Gastroesophageal sphincter (tissue), 4 donors: ENCODE data around the gene SLC25A48. TPM values are rescaled to one million over a fixed set of nuclear protein-coding genes. Genes with fewer than 3 reads are reported as not detected.
A peak's percentile ranks its signal among the peaks of the same experiment; 100 is the strongest.

Experiments used
- ATAC-seq: fragments of 150-250 bp; one replicate; pipeline ENCODE4 v1.9.1; 2016; ENCODE audit warnings: mild to moderate bottlenecking, moderate library complexity
- H3K27ac ChIP-seq, 4 donors: fragments of 200-600 bp; sonication (generic) in 3 of 4; 1 replicate in 3 of 4; 2 replicates in 1 of 4; pipeline ENCODE4 v1.5.1; 2016 to 2019
- H3K27me3 ChIP-seq: fragments of 200-600 bp; sonication (generic); one replicate; pipeline ENCODE4 v1.5.1; 2019
- H3K36me3 ChIP-seq, 2 donors: fragments of 200-600 bp; sonication (generic); one replicate each; pipeline ENCODE4 v1.5.1; 2019; ENCODE audit warnings: control low read depth in 1 of 2
- H3K4me1 ChIP-seq, 3 donors: fragments of 200-600 bp; sonication (generic); 1 replicate in 2 of 3; 2 replicates in 1 of 3; pipeline ENCODE4 v1.5.1; 2016 to 2019; ENCODE audit warnings: control low read depth in 2 of 3
- H3K4me3 ChIP-seq, 2 donors: fragments of 200-600 bp; sonication (generic); one replicate each; pipeline ENCODE4 v1.5.1; 2019; ENCODE audit warnings: mild to moderate bottlenecking in 1 of 2, moderate library complexity in 1 of 2
- H3K9me3 ChIP-seq, 3 donors: fragments of 200-600 bp; sonication (generic); one replicate each; pipeline ENCODE4 v1.5.1; 2017 to 2019; ENCODE audit warnings: control low read depth in 2 of 3
- EP300 ChIP-seq: sonication (generic); formaldehyde crosslinking; IDR thresholded peaks from one replicate; pipeline ENCODE4 v1.6.1; 2017; ENCODE audit warnings: antibody characterized with exemption, mild to moderate bottlenecking
- POLR2A ChIP-seq, 2 donors: fragments of 450-650 bp; IDR thresholded peaks; one replicate each; pipeline ENCODE4 v1.6.1; 2017; ENCODE audit warnings: antibody characterized with exemption in 2 of 2, mild to moderate bottlenecking in 2 of 2, moderate library complexity in 1 of 2
- POLR2AphosphoS5 ChIP-seq: sonication (generic); formaldehyde crosslinking; IDR thresholded peaks from one replicate; pipeline ENCODE4 v1.6.1; 2017; ENCODE audit warnings: antibody characterized with exemption
- WGBS, 2 donors: methylation state at CpG; one replicate each; pipeline ENCODE4 v1.1.5; 2018; ENCODE audit warnings: low coverage in 1 of 2; 5-methylcytosine and 5-hydroxymethylcytosine counted together
- small RNA-seq, 4 donors: library from RNA; depleted of rRNA; stranded (forward); fragments of <200 nt; gene quantifications; one replicate each; pipeline ENCODE3, GENCODE V24; 2016
- total RNA-seq, 4 donors: library from RNA; depleted of rRNA; stranded (reverse); fragments of >200 nt; gene quantifications; one replicate each; pipeline ENCODE4 v1.1.0, GENCODE V29; 2016
- TF ChIP-seq, protein P1 (sequence below), 4 experiments: fragments of 200-600 bp in 2 of 4; fragments of 450-650 bp in 2 of 4; sonication (generic) in 1 of 4; IDR thresholded peaks; one replicate each; pipeline ENCODE4 v1.5.1; 2017 to 2019; ENCODE audit warnings: antibody characterized with exemption in 4 of 4, mild to moderate bottlenecking in 2 of 4, moderate library complexity in 2 of 4

SLC25A48 gene
- total RNA-seq, 4 donors from 2014 or later: 0.27 TPM; not detected in 3

DNA sequence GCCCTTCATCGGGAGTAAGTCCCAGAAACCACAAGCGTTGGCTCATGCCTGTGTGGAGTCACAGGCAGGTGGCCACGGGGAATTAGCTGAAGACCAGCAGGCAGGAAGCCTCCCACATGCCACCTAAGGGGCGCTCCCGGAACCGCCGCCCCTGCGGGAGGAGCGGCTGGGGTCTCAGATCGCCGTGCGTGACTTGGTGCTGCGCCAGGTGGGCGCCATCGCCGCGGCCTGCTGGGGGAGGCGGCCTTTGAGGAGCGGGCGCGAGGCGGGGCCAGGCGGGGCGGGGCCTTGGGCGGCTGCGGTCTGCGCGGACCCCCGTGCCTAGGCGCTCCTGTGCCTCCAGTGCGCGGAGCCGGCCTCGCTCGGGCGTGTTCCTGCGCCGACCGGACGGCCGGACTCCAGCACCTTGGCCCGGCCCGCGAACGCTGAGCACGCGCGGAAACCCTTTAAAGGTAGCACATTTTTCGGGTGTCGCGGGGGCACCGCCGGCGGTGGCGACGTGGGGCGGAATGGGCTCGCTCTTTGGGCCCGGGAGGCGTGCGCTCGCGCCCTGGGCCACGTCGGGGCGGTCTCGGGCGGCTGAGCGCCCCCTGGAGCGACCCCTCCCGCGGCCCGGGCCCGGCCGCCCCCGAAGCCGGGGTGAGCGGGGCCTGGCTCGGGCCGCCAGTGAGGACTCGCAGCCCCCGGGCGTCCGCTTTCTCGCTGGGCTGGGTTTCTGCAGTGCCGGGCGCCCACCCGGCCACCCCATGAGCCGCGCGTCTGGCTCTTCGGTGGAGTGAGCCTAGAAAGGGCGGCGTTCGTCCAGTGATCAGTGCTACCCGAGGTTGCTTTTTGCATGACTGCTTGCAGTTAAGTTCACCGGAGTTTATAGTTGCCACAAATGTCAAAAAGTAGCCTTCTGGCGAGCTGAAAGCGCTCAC lies 95.8 kb downstream of the SLC25A48 start:
- Histone ChIP-seq H3K4me1 (peaks cover 0 to 12% (median 3%) of the 10 kb centered on the region in 3 donors), H3K9me3 (peaks cover 0 to 4% (median 0%) of the 10 kb centered on the region in 3 donors), H3K4me3 (peak overlapping the region; percentile 2 to 52), H3K36me3 (no peaks in the 10 kb centered on the region), H3K27ac (no peak overlapping the region), H3K27me3 (peaks cover 44% of the 10 kb centered on the region)
- ATAC-seq: no peak
- TF ChIP-seq, protein P1, sequence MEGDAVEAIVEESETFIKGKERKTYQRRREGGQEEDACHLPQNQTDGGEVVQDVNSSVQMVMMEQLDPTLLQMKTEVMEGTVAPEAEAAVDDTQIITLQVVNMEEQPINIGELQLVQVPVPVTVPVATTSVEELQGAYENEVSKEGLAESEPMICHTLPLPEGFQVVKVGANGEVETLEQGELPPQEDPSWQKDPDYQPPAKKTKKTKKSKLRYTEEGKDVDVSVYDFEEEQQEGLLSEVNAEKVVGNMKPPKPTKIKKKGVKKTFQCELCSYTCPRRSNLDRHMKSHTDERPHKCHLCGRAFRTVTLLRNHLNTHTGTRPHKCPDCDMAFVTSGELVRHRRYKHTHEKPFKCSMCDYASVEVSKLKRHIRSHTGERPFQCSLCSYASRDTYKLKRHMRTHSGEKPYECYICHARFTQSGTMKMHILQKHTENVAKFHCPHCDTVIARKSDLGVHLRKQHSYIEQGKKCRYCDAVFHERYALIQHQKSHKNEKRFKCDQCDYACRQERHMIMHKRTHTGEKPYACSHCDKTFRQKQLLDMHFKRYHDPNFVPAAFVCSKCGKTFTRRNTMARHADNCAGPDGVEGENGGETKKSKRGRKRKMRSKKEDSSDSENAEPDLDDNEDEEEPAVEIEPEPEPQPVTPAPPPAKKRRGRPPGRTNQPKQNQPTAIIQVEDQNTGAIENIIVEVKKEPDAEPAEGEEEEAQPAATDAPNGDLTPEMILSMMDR (IDR thresholded peaks at IDR 0.05): no peak
- TF ChIP-seq EP300 (no peak), POLR2AphosphoS5 (no peak), POLR2A (IDR thresholded peaks at IDR 0.05) (no peak)
- WGBS, 2 donors: no CpG with 5 or more reads among the region's 99 CpGs

DNA sequence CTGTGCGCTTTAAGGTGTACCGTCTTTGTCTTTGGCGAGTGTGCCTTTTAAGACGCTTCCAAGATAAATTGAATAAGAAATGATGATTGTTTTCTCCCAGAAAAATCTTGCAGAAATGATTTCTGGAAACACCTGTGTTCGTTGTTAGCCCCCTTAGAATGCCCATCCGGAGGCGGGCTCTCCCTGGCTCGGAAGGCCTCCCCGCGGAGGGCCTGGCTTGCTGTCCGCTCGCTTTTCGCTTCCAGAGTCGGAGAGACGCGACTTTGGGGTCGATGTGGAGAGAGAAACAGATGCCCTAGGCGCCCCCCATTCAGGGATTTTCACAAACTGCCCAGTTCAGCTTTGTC lies 96.5 kb downstream of the SLC25A48 start:
- Histone ChIP-seq H3K9me3 (peaks cover 0 to 4% (median 0%) of the 10 kb centered on the region in 3 donors), H3K27ac (no peak overlapping the region), H3K4me3 (no peak overlapping the region), H3K36me3 (no peaks in the 10 kb centered on the region), H3K4me1 (peaks cover 0 to 12% (median 3%) of the 10 kb centered on the region in 3 donors), H3K27me3 (peaks cover 44% of the 10 kb centered on the region)
- WGBS, 2 donors: 50 to 61% methylated on average over 3 to 16 of the region's 18 CpGs
- no peak for ATAC-seq
- TF ChIP-seq EP300 (no peak), POLR2A (IDR thresholded peaks at IDR 0.05) (no peak), POLR2AphosphoS5 (no peak)
- TF ChIP-seq, protein P1 (IDR thresholded peaks at IDR 0.05): no peak

DNA sequence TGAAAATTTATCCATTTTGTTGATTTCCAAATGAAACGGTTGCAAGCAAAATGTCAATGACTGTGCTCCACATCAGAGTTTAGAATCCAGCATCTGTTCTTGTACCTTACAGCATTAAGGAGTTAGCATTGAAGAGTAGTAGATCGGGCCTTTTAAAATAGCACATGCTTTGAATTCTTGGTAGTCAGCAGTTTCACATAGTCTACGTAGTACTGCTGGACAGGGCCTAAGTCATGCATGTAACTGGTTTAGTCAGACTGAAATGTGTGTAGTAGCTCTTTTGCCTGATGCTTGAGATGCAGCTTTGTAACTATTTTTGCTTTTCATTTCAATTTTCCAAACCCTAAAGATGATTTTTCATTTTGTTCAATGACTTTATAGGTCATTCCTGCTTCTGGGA lies 100.5 kb downstream of the SLC25A48 start:
- Histone ChIP-seq H3K4me1 (peaks cover 0 to 10% (median 3%) of the 10 kb centered on the region in 3 donors), H3K9me3 (no peaks in the 10 kb centered on the region), H3K4me3 (no peak overlapping the region), H3K36me3 (no peaks in the 10 kb centered on the region), H3K27ac (no peak overlapping the region), H3K27me3 (peaks cover 14% of the 10 kb centered on the region)
- no peak for ATAC-seq
- TF ChIP-seq POLR2AphosphoS5 (no peak), EP300 (no peak), POLR2A (IDR thresholded peaks at IDR 0.05) (no peak)
- TF ChIP-seq, protein P1 (IDR thresholded peaks at IDR 0.05): no peak
- 35 to 60% methylated on average over 3 of the region's 3 CpGs for WGBS, 2 donors

DNA sequence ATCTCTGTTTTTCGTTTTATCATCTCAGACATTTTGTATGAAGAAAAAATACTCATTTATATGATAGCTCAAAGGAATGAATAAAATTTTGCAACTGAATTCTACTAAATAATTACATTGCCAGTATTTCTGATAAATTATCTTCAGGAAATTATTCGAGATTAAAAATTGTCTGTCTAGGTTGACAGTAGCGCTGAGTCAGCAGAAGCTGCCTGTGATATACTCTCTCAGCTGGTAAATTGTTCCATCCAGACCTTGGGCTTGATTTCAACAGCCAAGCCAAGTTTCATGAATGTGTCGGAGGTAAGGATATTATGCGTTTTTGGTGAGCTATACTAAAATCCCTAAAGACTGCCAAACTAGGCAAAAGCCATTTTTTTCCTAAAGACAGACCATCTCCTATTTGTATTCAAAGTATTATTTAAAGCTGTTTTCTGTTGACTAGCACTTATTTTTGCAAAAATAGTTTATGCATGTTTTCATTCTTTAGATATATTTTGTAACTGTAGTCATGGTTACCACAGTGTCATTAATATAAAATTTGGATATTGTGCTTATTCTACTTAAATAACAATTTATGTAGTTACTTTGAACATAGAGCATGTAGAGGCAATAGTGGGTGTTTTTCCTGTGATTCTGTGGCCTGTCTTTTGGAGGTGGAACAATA lies 102.9 kb downstream of the SLC25A48 start:
- Histone ChIP-seq H3K4me3 (no peak overlapping the region), H3K36me3 (no peaks in the 10 kb centered on the region), H3K27me3 (no peaks in the 10 kb centered on the region), H3K9me3 (no peaks in the 10 kb centered on the region), H3K27ac (no peak overlapping the region), H3K4me1 (no peaks in the 10 kb centered on the region)
- WGBS, 2 donors: 83 to 86% methylated on average over 5 of the region's 5 CpGs
- TF ChIP-seq POLR2A (IDR thresholded peaks at IDR 0.05) (no peak), EP300 (no peak), POLR2AphosphoS5 (no peak)
- TF ChIP-seq, protein P1 (IDR thresholded peaks at IDR 0.05): no peak
- no peak for ATAC-seq

Small RNA genes within 50 kb of the gene (small RNA-seq; reads per million reads assigned to genes)
- gene MIR5692C1: 0 reads per million in 4 donors

Other genes with a start within 250 kb of the SLC25A48 start
- not detected for gene IL9, start 61.2 kb downstream of the SLC25A48 start, total RNA-seq
- gene LECT2, start 120.3 kb downstream of the SLC25A48 start, total RNA-seq: not detected
- 100 to 1,000 TPM in 3 of 4 donors, 10 to 100 TPM in 1; 29.0 to 159 (median 112) TPM for gene TGFBI, start 194.3 kb downstream of the SLC25A48 start, total RNA-seq